Astrocyte (in vitro differentiated cells and primary cell): ENCODE results near the gene DCAF5. TPM values are rescaled to one million over a fixed set of nuclear protein-coding genes. Genes with fewer than 3 reads are reported as not detected.

Experiments used
- DNase-seq: peaks from one replicate; pipeline ENCODE4 v3.0.0-alpha.2; 2010; ENCODE audit warnings: low read depth
- FAIRE-seq: peaks from 2 replicates; lab custom pipeline; 2011; peaks lifted over from hg19 to GRCh38; lab: Jason Lieb, UNC
- H2AFZ ChIP-seq: 2 replicates; pipeline ENCODE4 v1.6.0; 2012; ENCODE audit warnings: low read depth, low read length, inconsistent platforms
- H3K27ac ChIP-seq: 2 replicates; pipeline ENCODE4 v1.5.1; 2011; ENCODE audit warnings: low read depth, low read length, inconsistent platforms
- H3K27me3 ChIP-seq: 2 replicates; pipeline ENCODE4 v1.6.0; 2011; ENCODE audit warnings: low read length, inconsistent platforms; ENCODE audit not compliant: insufficient read depth
- H3K36me3 ChIP-seq: 2 replicates; pipeline ENCODE4 v1.5.1; 2011; ENCODE audit warnings: low read length, inconsistent platforms; ENCODE audit not compliant: insufficient read depth
- H3K4me1 ChIP-seq: 2 replicates; pipeline ENCODE4 v1.5.1; 2011; ENCODE audit warnings: low read length, inconsistent platforms; ENCODE audit not compliant: insufficient read depth
- H3K4me2 ChIP-seq: 2 replicates; pipeline ENCODE4 v1.6.0; 2012; ENCODE audit warnings: low read length, inconsistent platforms
- H3K4me3 ChIP-seq: 2 replicates; pipeline ENCODE4 v1.5.1; 2011; ENCODE audit warnings: low read depth, mild to moderate bottlenecking, low read length, inconsistent platforms; ENCODE audit not compliant: insufficient read depth
- H3K79me2 ChIP-seq: 2 replicates; pipeline ENCODE4 v1.6.0; 2012; ENCODE audit warnings: mild to moderate bottlenecking, low read length, inconsistent platforms; ENCODE audit not compliant: insufficient read depth
- H3K9ac ChIP-seq: 2 replicates; pipeline ENCODE4 v1.6.0; 2012; ENCODE audit warnings: mild to moderate bottlenecking, low read length, inconsistent platforms
- H3K9me3 ChIP-seq: 2 replicates; pipeline ENCODE4 v1.5.1; 2012; ENCODE audit warnings: low read depth, mild to moderate bottlenecking, low read length, inconsistent platforms; ENCODE audit not compliant: insufficient read depth
- H4K20me1 ChIP-seq: 2 replicates; pipeline ENCODE4 v1.6.0; 2012; ENCODE audit warnings: low read length, inconsistent platforms; ENCODE audit not compliant: insufficient read depth
- H3K27ac Mint-ChIP-seq: one replicate; pipeline ENCODE4 v1.8.0; 2021; ENCODE audit warnings: mild to moderate bottlenecking, mixed read lengths; ENCODE audit not compliant: unreplicated experiment
- H3K27me3 Mint-ChIP-seq: one replicate; pipeline ENCODE4 v1.8.0; 2021; ENCODE audit warnings: low read depth, mixed read lengths; ENCODE audit not compliant: unreplicated experiment
- H3K36me3 Mint-ChIP-seq: one replicate; pipeline ENCODE4 v1.8.0; 2021; ENCODE audit warnings: low read depth, mixed read lengths; ENCODE audit not compliant: unreplicated experiment
- H3K4me1 Mint-ChIP-seq: one replicate; pipeline ENCODE4 v1.8.0; 2021; ENCODE audit warnings: low read depth, mixed read lengths; ENCODE audit not compliant: unreplicated experiment
- H3K4me3 Mint-ChIP-seq: one replicate; pipeline ENCODE4 v1.8.0; 2021; ENCODE audit warnings: mild to moderate bottlenecking, moderate library complexity, mixed read lengths; ENCODE audit not compliant: unreplicated experiment
- H3K9me3 Mint-ChIP-seq: one replicate; pipeline ENCODE4 v1.8.0; 2021; ENCODE audit warnings: mild to moderate bottlenecking, mixed read lengths; ENCODE audit not compliant: unreplicated experiment
- EZH2 ChIP-seq: IDR thresholded peaks from 2 replicates; pipeline ENCODE4 v1.6.1; 2012; ENCODE audit warnings: mild to moderate bottlenecking, low read length, inconsistent platforms; ENCODE audit not compliant: insufficient read depth
- total RNA-seq: library from RNA; stranded (reverse); gene quantifications from 2 replicates; pipeline ENCODE4 v1.2.1, GENCODE V29; 2021
- TF ChIP-seq, protein P1 (sequence below): IDR thresholded peaks from 2 replicates; pipeline ENCODE4 v1.5.1; 2011; ENCODE audit warnings: low read depth, mild to moderate bottlenecking, inconsistent platforms, low read length, moderate library complexity; ENCODE audit not compliant: insufficient read depth

Gene DCAF5
- total RNA-seq, 1 donor from 2014 or later = 54.6 TPM

DNA sequence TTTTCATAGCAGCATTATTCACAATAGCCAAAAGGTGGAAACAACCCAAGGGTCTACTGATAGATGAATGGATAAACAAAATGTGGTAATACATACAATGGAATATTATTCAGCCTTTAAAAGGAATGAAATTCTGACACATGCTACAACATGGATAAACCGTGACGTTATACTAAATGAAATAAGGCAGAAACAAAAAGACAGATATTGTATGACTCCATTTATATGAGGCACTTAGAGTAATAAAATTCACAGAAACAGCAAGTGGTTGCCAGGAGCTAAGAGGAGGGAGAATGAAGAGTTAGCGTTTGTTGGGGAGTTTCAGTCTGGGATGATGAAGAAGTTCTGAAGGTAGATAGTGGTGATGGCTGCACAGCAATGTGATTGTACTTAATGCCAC is 76.6 kb downstream of the DCAF5 start:
- Histone ChIP-seq H3K9ac (no peak overlapping the region), H3K36me3 (peaks cover 9% of the 10 kb centered on the region), H3K4me3 (no peak overlapping the region), H3K27ac (no peak overlapping the region), H3K79me2 (peaks cover 7% of the 10 kb centered on the region), H3K4me1 (peaks cover 37% of the 10 kb centered on the region), H2AFZ (no peak overlapping the region), H3K27me3 (no peaks in the 10 kb centered on the region), H4K20me1 (no peaks in the 10 kb centered on the region), H3K4me2 (no peak overlapping the region), H3K9me3 (no peaks in the 10 kb centered on the region)
- Mint-ChIP-seq H3K27ac (peak overlapping the region; percentile 96), H3K4me1 (peaks cover 38% of the 10 kb centered on the region), H3K9me3 (no peaks in the 10 kb centered on the region), H3K36me3 (peaks cover 11% of the 10 kb centered on the region), H3K27me3 (no peaks in the 10 kb centered on the region), H3K4me3 (no peak overlapping the region)
- no peak for FAIRE-seq
- no peak for DNase-seq
- no peak for TF ChIP-seq EZH2
- TF ChIP-seq, protein P1, sequence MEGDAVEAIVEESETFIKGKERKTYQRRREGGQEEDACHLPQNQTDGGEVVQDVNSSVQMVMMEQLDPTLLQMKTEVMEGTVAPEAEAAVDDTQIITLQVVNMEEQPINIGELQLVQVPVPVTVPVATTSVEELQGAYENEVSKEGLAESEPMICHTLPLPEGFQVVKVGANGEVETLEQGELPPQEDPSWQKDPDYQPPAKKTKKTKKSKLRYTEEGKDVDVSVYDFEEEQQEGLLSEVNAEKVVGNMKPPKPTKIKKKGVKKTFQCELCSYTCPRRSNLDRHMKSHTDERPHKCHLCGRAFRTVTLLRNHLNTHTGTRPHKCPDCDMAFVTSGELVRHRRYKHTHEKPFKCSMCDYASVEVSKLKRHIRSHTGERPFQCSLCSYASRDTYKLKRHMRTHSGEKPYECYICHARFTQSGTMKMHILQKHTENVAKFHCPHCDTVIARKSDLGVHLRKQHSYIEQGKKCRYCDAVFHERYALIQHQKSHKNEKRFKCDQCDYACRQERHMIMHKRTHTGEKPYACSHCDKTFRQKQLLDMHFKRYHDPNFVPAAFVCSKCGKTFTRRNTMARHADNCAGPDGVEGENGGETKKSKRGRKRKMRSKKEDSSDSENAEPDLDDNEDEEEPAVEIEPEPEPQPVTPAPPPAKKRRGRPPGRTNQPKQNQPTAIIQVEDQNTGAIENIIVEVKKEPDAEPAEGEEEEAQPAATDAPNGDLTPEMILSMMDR = no peak

DNA sequence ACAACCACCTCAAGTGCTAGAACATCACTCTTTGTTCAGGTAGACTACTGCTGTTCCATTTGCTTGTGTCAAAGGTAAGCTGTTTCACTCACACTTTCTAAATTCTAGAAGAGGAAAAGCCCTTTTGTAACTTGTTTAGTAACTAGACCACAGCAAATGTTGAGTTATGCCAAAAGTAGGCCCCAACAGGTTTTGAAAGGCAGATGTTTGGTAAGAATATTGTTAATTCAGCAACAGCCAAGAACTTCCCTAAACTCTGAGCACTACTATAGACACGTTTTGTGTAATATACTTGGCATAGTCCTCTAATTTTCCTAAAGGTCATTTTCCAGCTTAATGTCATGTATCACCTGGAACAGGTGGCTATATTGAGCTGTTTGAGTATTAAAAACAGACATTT is 79.0 kb downstream of the DCAF5 start:
- no peak overlapping the region for H3K27ac Mint-ChIP-seq
- TF ChIP-seq, protein P1 = no peak
- H3K27me3 Mint-ChIP-seq = no peaks in the 10 kb centered on the region
- H3K9me3 ChIP-seq = no peaks in the 10 kb centered on the region
- H3K9me3 Mint-ChIP-seq = no peaks in the 10 kb centered on the region
- no peak overlapping the region for H3K27ac ChIP-seq
- no peak overlapping the region for H2AFZ ChIP-seq
- no peak overlapping the region for H3K4me3 Mint-ChIP-seq
- H3K9ac ChIP-seq = no peak overlapping the region
- H3K36me3 ChIP-seq = peaks cover 14% of the 10 kb centered on the region
- no peaks in the 10 kb centered on the region for H3K27me3 ChIP-seq
- H3K4me1 Mint-ChIP-seq = peaks cover 27% of the 10 kb centered on the region
- H3K4me3 ChIP-seq = no peak overlapping the region
- H3K4me1 ChIP-seq = peaks cover 22% of the 10 kb centered on the region
- H3K4me2 ChIP-seq = no peak overlapping the region
- peaks cover 7% of the 10 kb centered on the region for H3K79me2 ChIP-seq
- H3K36me3 Mint-ChIP-seq = peaks cover 12% of the 10 kb centered on the region
- DNase-seq (no peak), FAIRE-seq (no peak)
- no peaks in the 10 kb centered on the region for H4K20me1 ChIP-seq

DNA sequence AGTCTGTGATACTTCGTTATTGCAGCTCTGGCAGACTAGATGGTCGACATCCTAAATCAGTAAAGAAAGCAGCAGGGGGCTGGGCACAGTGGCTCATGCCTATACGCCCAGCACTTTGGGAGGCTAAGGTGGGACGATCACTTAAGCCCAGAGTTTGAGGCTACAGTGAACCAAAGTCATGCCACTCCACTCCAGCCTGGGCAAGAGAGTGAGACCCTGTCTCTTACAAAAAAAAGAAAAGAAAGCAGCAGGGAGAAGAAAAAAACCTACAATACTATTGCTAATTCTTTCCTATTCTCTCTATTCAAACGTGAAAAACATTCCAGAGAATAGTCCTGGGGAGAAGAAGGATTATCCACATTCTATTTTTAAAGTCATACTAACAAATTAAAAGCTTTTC is 79.5 kb downstream of the DCAF5 start:
- Mint-ChIP-seq H3K4me1 (peaks cover 27% of the 10 kb centered on the region), H3K27me3 (no peaks in the 10 kb centered on the region), H3K9me3 (no peaks in the 10 kb centered on the region), H3K36me3 (peaks cover 12% of the 10 kb centered on the region), H3K27ac (no peak overlapping the region), H3K4me3 (no peak overlapping the region)
- Histone ChIP-seq H3K4me1 (peaks cover 21% of the 10 kb centered on the region), H3K36me3 (peaks cover 14% of the 10 kb centered on the region), H4K20me1 (no peaks in the 10 kb centered on the region), H3K79me2 (peaks cover 7% of the 10 kb centered on the region), H3K9me3 (no peaks in the 10 kb centered on the region), H2AFZ (no peak overlapping the region), H3K27me3 (no peaks in the 10 kb centered on the region), H3K4me2 (no peak overlapping the region), H3K9ac (no peak overlapping the region), H3K4me3 (no peak overlapping the region), H3K27ac (no peak overlapping the region)
- DNase-seq (no peak), FAIRE-seq (no peak)
- TF ChIP-seq, protein P1 = no peak
- TF ChIP-seq EZH2 = no peak
